ENCODE data around the gene ACHE.
"Not testable (repeated sequence)": the region's sequence is repeated elsewhere in the genome, so short reads cannot be mapped to it uniquely, and the experiment has no call there.

ACHE gene

GRCh38 chr7:100895701-100895955 lies at the start of gene ACHE:
Gene ACHE, minus strand, starts transcription at chr7:100895888. Its CDS starts 1,656 bp downstream, at chr7:100894232.
- no peak for DNase-seq (ENCODE audit: low read depth)

DNA sequence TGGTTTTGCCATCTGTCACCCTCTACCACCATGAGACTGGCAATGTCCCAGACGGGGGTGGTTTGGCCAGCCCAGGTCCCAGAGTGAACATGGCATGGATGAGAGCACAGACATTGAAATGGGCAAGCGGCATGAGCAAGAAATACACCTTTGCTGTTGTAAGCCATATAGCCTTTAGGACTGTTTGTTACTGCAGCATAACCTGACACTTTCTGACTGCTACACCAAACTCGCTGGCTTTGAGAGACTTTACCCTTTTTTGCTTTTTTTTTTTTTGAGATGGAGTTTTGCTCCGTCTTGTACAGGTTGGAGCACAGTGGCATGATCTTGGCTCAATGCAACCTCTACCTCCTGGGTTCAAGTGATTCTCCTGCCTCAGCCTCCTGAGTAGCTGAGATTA lies 48.5 kb upstream of the ACHE start:
- no peak for DNase-seq (ENCODE audit: low read depth)

GRCh38 chr7:100943693-100944092 lies 48.0 kb upstream of the ACHE start:
- no peak for DNase-seq (ENCODE audit: low read depth)

DNA sequence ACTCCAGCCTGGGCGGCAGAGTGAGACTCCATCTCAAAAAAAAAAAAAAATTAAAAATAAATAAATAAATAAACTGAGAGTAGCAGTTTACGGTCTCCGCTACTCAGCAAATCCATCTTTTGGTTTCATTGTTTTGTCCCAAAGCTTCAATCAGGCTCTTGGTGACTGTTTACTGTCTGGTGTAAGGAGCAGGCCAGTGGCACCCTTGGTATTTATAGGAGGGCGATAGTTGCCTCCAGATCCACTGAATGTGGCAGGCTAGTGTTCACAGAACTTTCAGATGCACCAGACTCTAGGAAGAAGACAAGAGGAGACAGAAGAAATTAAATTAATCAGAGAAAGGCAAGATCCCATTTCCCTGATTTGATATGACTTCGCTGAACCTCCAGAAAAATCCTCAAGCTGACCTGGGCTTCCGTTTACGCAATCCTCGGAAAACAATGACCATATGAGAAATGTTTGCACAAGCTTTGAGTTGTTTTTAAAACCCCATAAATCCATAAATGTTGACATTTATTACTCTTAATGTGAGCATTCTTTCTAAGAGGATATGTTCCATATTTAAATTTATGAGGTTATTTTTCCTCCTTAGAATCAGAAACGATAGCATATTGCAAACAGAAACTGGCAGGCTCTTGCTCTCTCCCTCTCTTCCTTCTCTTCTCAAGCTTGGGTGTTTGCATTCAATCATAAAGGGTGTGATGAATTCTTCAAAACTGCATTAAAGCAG lies 46.5 kb upstream of the ACHE start:
- DNase-seq (ENCODE audit: low read depth) = no peak

GRCh38 chr7:100936167-100936566 lies 40.5 kb upstream of the ACHE start:
- DNase-seq (ENCODE audit: low read depth) = not testable (repeated sequence)

- not testable (repeated sequence) for DNase-seq (ENCODE audit: low read depth)
These were observed 39.7 kb upstream of the ACHE start for GRCh38 chr7:100935381-100935780.

GRCh38 chr7:100933734-100934133 lies 38.0 kb upstream of the ACHE start:
- DNase-seq (ENCODE audit: low read depth) = no peak

DNA sequence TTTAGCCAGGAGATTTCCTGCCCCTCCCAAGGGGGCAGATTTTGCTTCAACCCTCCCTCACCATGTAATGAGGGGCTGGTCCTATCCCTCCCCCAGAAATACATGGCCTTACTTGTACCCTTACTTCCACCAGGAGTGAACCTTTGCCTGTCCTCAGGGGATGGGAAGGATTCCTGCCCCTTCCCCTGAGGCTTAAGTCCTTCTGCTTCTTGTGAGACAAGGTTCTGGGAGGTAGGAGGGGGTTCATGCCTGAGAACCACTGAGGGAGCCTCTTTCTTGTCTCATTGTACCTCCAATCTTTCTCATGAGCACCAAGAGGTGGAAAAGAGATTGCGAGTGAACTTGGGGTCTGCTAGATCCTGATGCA lies 34.1 kb upstream of the ACHE start:
- no peak for DNase-seq (ENCODE audit: low read depth)

- not testable (repeated sequence) for DNase-seq (ENCODE audit: low read depth)
These were observed 27.9 kb upstream of the ACHE start for GRCh38 chr7:100923616-100924015.

DNA sequence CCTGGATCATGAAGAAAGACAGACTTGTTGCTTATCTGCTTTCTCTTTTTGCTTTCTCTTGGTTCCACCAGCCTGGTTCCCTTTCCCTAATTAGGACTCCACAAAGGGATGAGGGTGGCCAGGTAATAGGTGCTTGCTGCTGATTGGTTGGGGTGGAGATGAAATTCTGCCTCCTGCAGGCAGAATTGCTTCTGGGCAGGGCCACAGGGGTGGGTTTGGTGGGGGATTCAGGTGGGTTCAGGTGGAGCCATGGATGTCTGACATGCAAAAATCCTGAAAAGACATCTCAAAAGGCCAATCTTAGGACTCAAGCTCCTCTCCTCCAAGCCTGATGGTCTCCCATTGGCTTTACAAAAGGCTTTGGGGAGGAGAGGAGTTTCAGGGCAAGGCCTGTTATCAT lies 25.4 kb upstream of the ACHE start:
- DNase-seq (ENCODE audit: low read depth) = no peak

GRCh38 chr7:100919779-100920437 lies 24.2 kb upstream of the ACHE start:
- not testable (repeated sequence) for DNase-seq (ENCODE audit: low read depth)

DNA sequence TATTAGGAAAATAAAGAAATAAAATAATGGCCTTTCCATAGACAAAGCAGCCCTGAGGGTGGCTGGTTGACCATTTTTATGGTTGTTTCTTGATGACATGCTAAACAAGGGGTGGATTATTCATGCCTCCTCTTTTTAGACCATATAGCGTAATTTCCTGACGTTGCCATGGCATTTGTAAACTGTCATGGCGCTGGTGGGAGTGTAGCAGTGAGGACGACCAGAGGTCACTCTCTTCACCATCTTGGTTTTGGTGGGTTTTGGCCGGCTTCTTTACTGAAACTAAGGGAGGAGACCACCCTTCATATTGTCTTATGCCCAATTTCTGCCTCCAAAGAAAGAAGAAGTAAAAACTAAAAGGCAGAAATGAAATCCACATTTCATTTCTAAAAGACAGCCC lies 23.6 kb upstream of the ACHE start:
- not testable (repeated sequence) for DNase-seq (ENCODE audit: low read depth)

DNA sequence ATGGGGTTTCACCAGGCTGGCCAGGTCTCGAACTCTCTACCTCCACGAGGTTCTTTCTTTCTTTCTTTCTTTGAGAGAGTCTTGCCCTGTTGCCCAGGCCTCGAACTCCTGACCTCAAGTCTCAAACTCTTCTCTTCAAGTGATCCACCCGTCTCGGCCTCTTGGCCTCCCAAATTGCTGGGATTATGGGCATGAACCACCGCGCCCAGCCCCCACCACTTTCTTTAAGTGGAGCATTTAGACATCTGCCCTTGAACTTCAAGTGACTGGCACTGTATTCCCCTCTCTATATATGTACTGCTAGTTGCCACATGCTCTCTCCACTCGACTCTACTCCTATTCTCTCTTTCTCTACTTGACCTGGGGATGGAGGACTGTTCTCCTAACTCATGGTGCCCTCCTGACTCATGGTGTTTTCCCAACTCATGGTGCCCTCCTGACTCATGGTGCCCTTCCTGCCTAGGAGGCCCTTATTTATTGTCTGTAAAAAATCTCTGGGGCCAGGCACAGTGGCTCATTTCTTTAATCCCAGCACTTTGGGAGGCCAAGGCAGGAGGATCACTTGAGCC lies 19.3 kb upstream of the ACHE start:
- no peak for DNase-seq (ENCODE audit: low read depth)

DNA sequence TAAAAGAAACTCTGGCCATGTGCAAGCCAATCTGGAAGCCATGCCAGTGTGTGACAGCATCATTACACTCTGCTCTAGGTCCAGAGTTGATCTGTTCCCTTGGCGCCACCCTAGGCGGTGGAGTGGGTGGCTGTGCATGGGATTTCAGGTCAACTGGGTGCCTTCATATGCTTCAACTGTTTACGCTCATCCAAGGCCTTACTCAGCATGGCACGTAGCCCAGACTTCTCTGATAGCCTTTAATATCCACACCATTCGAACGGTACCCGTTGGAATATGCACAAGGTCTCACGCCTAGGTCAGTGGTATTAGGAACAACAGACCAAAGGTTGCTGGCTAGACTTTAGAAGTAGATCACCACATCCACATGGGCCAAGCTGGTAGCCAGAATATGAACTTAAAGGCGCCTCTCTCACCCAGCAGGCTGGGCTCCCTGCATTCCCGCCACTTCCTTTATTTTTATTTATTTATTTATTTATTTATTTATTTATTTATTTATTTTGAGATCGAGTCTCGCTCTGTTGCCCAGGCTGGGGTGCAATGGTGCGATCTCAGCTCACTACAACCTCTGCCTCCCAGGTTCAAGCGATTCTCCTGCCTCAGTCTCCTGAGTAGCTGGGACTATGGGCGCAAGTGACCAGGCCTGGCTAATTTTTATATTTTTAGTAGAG lies 18.7 kb upstream of the ACHE start:
- no peak for DNase-seq (ENCODE audit: low read depth)

- no peak for DNase-seq (ENCODE audit: low read depth)
These were observed 15.8 kb upstream of the ACHE start for GRCh38 chr7:100911484-100911883.

DNA sequence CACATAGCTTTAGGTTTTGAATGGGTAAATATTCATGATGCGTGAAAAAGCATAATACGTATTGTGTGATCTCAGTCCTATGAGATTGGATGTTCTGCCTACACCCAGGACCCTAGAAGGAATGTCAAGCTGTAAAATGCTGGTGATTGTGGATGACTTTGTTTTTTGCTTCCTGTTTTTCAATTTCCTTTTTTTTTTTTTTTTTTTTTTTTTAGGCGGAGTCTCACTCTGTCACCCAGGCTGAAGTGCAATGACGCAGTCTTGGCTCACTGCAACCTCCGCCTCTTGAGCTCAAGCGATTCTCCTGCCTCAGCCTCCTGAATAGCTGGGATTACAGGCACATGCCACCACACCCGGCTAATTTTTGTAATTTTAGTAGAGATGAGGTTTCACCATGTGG lies 14.8 kb upstream of the ACHE start:
- DNase-seq (ENCODE audit: low read depth) = not testable (repeated sequence)

- DNase-seq (ENCODE audit: low read depth) = no peak
These were observed 12.8 kb upstream of the ACHE start for GRCh38 chr7:100908512-100908911.

DNA sequence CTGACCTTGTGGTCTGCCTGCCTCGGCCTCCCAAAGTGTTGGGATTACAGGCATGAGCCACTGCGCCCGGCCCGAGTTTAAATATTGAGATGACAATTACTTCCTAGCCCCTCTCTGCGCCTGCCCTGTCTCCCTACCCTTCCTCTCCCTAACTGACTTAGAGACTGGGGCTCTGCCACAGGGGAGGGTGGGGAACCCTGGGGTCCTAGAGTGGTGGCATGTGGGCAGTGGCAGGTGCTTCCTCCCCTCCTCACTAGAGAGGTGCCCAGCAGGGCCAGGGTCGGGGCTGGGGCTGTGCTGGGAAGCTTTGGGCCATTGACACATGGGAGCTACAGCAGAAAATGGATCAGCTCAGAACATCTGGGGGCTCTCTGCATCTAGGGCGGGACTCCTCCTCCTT lies 7.0 kb upstream of the ACHE start:
- no peak for DNase-seq (ENCODE audit: low read depth)

- no peak for DNase-seq (ENCODE audit: low read depth)
These were observed 6.2 kb upstream of the ACHE start for GRCh38 chr7:100901921-100902332.

GRCh38 chr7:100900978-100901377 lies 5.3 kb upstream of the ACHE start:
- no peak for DNase-seq (ENCODE audit: low read depth)

DNA sequence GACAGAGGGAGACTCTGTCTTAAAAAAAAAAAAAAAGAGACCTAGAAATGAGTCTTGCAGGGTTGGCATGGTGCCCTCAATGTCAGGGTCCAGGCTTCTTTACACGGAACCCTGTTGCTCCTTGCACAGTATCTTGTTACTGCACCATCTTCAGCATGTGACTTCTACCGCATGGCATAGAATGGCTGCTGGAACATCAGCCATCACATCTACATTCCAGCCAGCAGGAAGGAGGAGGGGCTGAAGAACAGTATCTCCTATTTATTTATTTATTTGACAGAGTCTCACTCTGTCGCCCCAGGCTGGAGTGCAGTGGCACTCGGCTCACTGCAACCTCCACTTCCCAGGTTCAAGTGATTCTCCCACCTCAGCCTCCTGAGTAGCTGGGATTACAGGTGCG lies 3.7 kb upstream of the ACHE start:
- no peak for DNase-seq (ENCODE audit: low read depth)

DNA sequence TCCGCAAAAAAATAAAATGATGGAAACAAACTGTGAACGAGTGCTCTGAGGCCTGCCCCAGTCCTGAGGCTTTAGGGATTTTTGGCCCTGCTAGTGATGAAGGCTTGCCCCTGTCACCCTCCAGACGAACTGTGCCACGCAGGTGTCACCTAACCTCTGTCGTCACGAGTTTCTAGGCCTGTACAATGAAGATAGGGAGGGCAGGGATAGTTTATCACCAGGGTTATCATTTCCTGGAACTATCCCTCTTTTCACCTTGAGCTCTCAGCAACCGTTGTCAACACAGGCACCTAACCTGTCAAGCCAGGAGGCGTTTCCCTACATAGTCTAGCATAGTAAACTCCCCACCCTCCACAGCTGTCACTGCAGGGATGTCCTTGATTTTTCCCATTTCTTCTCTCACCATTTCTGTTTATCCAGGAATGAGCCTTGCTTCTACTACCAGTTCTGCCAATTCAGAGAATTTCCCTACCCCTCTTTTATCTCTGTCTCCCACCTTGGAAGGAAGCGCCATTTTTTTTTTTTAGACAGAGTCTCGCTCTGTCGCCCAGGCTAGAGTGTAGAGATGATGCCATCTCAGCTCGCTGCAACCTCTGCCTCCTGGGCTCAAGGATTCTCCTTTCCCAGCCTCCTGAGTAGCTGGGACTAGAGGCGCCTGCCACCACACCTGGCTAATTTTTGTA lies 2.2 kb upstream of the ACHE start:
- no peak for DNase-seq (ENCODE audit: low read depth)
